HepG2 (cell line): Measurements from ENCODE around the gene RNASE3. TPM values are rescaled to one million over a fixed set of nuclear protein-coding genes. Genes with fewer than 3 reads are reported as not detected.

Experiments used
- ADNP ChIP-seq: sonication (generic); formaldehyde crosslinking; IDR thresholded peaks from 2 replicates; pipeline ENCODE4 v1.4.0; 2020; ENCODE audit warnings: missing genetic modification reagents
- FOXO4 ChIP-seq: sonication (generic); formaldehyde crosslinking; conservative IDR thresholded peaks from 2 replicates; pipeline ENCODE4 v1.8.1; 2023; ENCODE audit warnings: missing genetic modification reagents
- ZMAT5 ChIP-seq: sonication (generic); formaldehyde crosslinking; IDR thresholded peaks from 2 replicates; pipeline ENCODE4 v1.5.0; 2020; ENCODE audit warnings: mild to moderate bottlenecking, low read depth, missing genetic modification reagents, borderline replicate concordance
- ZNF142 ChIP-seq: sonication (generic); formaldehyde crosslinking; IDR thresholded peaks from 2 replicates; pipeline ENCODE4 v1.4.0; 2020; ENCODE audit warnings: missing genetic modification reagents
- polyA plus RNA-seq, 8 experiments: library from polyadenylated mRNA; depleted of rRNA in 3 of 8; stranded (reverse) in 7 of 8; unstranded in 1 of 8; fragments of >200 nt; fragmentation: Illumina TruSeq in 4 of 8; extraction: Trizol in 4 of 8; gene quantifications; 2 replicates each; pipeline versions ENCODE4 v1.2.1 to v1.2.3, GENCODE V29; 2011 to 2016; ENCODE audit warnings: low read depth in 4 of 8, missing spikeins in 1 of 8, mixed read lengths in 1 of 8; ENCODE audit not compliant: insufficient read depth in 1 of 8
- total RNA-seq, 5 experiments: library from RNA; depleted of rRNA; stranded (reverse); fragments of >200 nt; fragmentation: Illumina TruSeq; extraction: Trizol; gene quantifications; 2 replicates each; pipeline ENCODE4 v1.2.3, GENCODE V29; 2016; ENCODE audit warnings: low read depth in 1 of 5

RNASE3 gene
- total and polyA plus RNA-seq, 2 of the 13 experiments (the other 11 are each of a cell fraction or from before 2014, with no cell fraction given) = not detected

GRCh38 chr14:20848316-20848954 lies 42.8 kb upstream of the RNASE3 start (continued):
- TF ChIP-seq ZNF142 (CRISPR knock-in tag) (no peak), FOXO4 (no peak), ZMAT5 (CRISPR knock-in tag) (no peak), ADNP (CRISPR knock-in tag) (no peak)
